Endothelial cell (in vitro differentiated cells): ENCODE data around the gene MLKL. TPM values are rescaled to one million over a fixed set of nuclear protein-coding genes. Genes with fewer than 3 reads are reported as not detected.

Experiments used
- DNase-seq: peaks from one replicate; pipeline ENCODE4 v3.0.0; 2021; ENCODE audit warnings: low spot score
- H3K27ac Mint-ChIP-seq: one replicate; pipeline ENCODE4 v1.8.0; 2021; ENCODE audit warnings: mixed read lengths, inconsistent platforms; ENCODE audit not compliant: unreplicated experiment
- H3K27me3 Mint-ChIP-seq: one replicate; pipeline ENCODE4 v1.8.0; 2021; ENCODE audit warnings: mild to moderate bottlenecking, moderate library complexity, mixed read lengths, inconsistent platforms; ENCODE audit not compliant: unreplicated experiment
- H3K36me3 Mint-ChIP-seq: one replicate; pipeline ENCODE4 v1.8.0; 2021; ENCODE audit warnings: mild to moderate bottlenecking, low read depth, mixed read lengths, inconsistent platforms; ENCODE audit not compliant: unreplicated experiment
- H3K4me1 Mint-ChIP-seq: one replicate; pipeline ENCODE4 v1.8.0; 2021; ENCODE audit warnings: mild to moderate bottlenecking, mixed read lengths, inconsistent platforms; ENCODE audit not compliant: unreplicated experiment
- H3K4me3 Mint-ChIP-seq: one replicate; pipeline ENCODE4 v1.8.0; 2021; ENCODE audit warnings: mild to moderate bottlenecking, mixed read lengths, inconsistent platforms; ENCODE audit not compliant: unreplicated experiment
- H3K9me3 Mint-ChIP-seq: one replicate; pipeline ENCODE4 v1.8.0; 2021; ENCODE audit warnings: mixed read lengths, inconsistent platforms; ENCODE audit not compliant: unreplicated experiment
- CTCF ChIP-seq: fragments of 200-600 bp; sonication (generic); IDR thresholded peaks from one replicate; pipeline ENCODE4 v1.5.0; 2021; ENCODE audit warnings: antibody characterized with exemption; ENCODE audit not compliant: unreplicated experiment
- total RNA-seq: library from RNA; stranded (reverse); fragmentation: NEBNext Ultra II Directional; extraction: Animal tissue kit (Norgen Biotek cat#: 25700); gene quantifications from one replicate; pipeline ENCODE4 v1.2.1, GENCODE V29; 2021; ENCODE audit not compliant: unreplicated experiment

Gene MLKL
- total RNA-seq, 1 donor from 2014 or later: 12.3 TPM

- TF ChIP-seq CTCF: no peak
- Mint-ChIP-seq H3K4me3 (no peak overlapping the region), H3K36me3 (peaks cover 27% of the 10 kb centered on the region), H3K27me3 (peaks cover 1% of the 10 kb centered on the region), H3K27ac (no peak overlapping the region), H3K9me3 (no peaks in the 10 kb centered on the region), H3K4me1 (no peaks in the 10 kb centered on the region)
- DNase-seq: no peak
Observed at GRCh38 chr16:74622005-74622404, 78.7 kb downstream of the MLKL start.

Other genes starting within 250 kb of the MLKL start
- gene GLG1, start 93.7 kb downstream of the MLKL start, total RNA-seq: 153 TPM
- 43.8 TPM for gene RFWD3, start 34.0 kb downstream of the MLKL start, total RNA-seq
- gene FA2H, start 74.0 kb upstream of the MLKL start, total RNA-seq: not detected